CD8-positive, alpha-beta memory T cell (primary cell): Measurements from ENCODE around the gene MYO1D. TPM values are rescaled to one million over a fixed set of nuclear protein-coding genes. Genes with fewer than 3 reads are reported as not detected.
"Not testable (repeated sequence)": the region's sequence is repeated elsewhere in the genome, so short reads cannot be mapped to it uniquely, and the experiment has no call there.

ENCODE experiments used
- CTCF ChIA-PET: fragments of 350-600 bp; sonication (Branson Sonifier 250); formaldehyde crosslinking; loops from one replicate; lab custom pipeline; 2021; ENCODE audit warnings: antibody characterized with exemption; lab: Charles Lee
- POLR2A ChIA-PET: fragments of 350-600 bp; sonication (Branson Sonifier 250); formaldehyde crosslinking; loops from one replicate; lab custom pipeline; 2021; ENCODE audit warnings: antibody characterized with exemption; lab: Charles Lee
- DNase-seq, 5 donors: peaks; one replicate each; pipeline versions ENCODE4 v3.0.0 to v3.0.0-alpha.2; 2020 to 2022; ENCODE audit warnings: mixed read lengths in 1 of 5
- H3K27ac ChIP-seq: one replicate; pipeline ENCODE4 v1.7.0; 2013; ENCODE audit warnings: low read depth, mild to moderate bottlenecking, low read length, moderate library complexity
- H3K27me3 ChIP-seq: 2 replicates; pipeline ENCODE4 v1.7.0; 2013; ENCODE audit warnings: low read length, mild to moderate bottlenecking; ENCODE audit not compliant: insufficient read depth, poor library complexity, severe bottlenecking
- H3K36me3 ChIP-seq: 2 replicates; pipeline ENCODE4 v1.7.0; 2013; ENCODE audit warnings: mild to moderate bottlenecking, low read length, moderate library complexity; ENCODE audit not compliant: insufficient read depth
- H3K4me1 ChIP-seq: 2 replicates; pipeline ENCODE4 v1.7.0; 2013; ENCODE audit warnings: mild to moderate bottlenecking, low read length, moderate library complexity; ENCODE audit not compliant: insufficient read depth
- H3K4me3 ChIP-seq: 2 replicates; pipeline ENCODE4 v1.7.0; 2013; ENCODE audit warnings: mild to moderate bottlenecking, low read length
- H3K9me3 ChIP-seq: 2 replicates; pipeline ENCODE4 v1.7.0; 2013; ENCODE audit warnings: mild to moderate bottlenecking, low read length
- H3K27ac Mint-ChIP-seq, 8 donors: one replicate each; pipeline ENCODE4 v1.8.0; 2020 to 2021; ENCODE audit warnings: mixed read lengths in 8 of 8, mild to moderate bottlenecking in 6 of 8, inconsistent platforms in 3 of 8, moderate library complexity in 3 of 8
- H3K27me3 Mint-ChIP-seq, 2 donors: one replicate each; pipeline ENCODE4 v1.8.0; 2020 to 2021; ENCODE audit warnings: mixed read lengths in 2 of 2, mild to moderate bottlenecking in 1 of 2, moderate library complexity in 1 of 2
- H3K36me3 Mint-ChIP-seq, 3 donors: one replicate each; pipeline ENCODE4 v1.8.0; 2020 to 2021; ENCODE audit warnings: mixed read lengths in 3 of 3, inconsistent platforms in 1 of 3, mild to moderate bottlenecking in 1 of 3
- H3K4me1 Mint-ChIP-seq, 3 donors: one replicate each; pipeline ENCODE4 v1.8.0; 2020 to 2021; ENCODE audit warnings: mixed read lengths in 3 of 3, inconsistent platforms in 1 of 3, mild to moderate bottlenecking in 1 of 3
- H3K4me3 Mint-ChIP-seq, 7 donors: one replicate each; pipeline ENCODE4 v1.8.0; 2020 to 2021; ENCODE audit warnings: mixed read lengths in 7 of 7, mild to moderate bottlenecking in 6 of 7, moderate library complexity in 4 of 7, inconsistent platforms in 2 of 7
- H3K9me3 Mint-ChIP-seq, 5 donors: one replicate each; pipeline ENCODE4 v1.8.0; 2020 to 2022; ENCODE audit warnings: mixed read lengths in 5 of 5, mild to moderate bottlenecking in 3 of 5, moderate library complexity in 2 of 5, inconsistent platforms in 1 of 5
- polyA plus RNA-seq: library from polyadenylated mRNA; unstranded; fragments of 300-500 nt; fragmentation: Illumina TruSeq; gene quantifications from one replicate; pipeline ENCODE4 v1.2.3, GENCODE V29; 2021
- total RNA-seq, 2 experiments: library from RNA; stranded (reverse); gene quantifications; one replicate each; pipeline ENCODE4 v1.2.3, GENCODE V29; 2021

MYO1D gene
- total and polyA plus RNA-seq, 3 experiments from 2014 or later: 9.0 to 15.8 (median 11.5) TPM

GRCh38 chr17:32746698-32747097, 130.2 kb downstream of the MYO1D start:
- Mint-ChIP-seq H3K4me1 (no peaks in the 10 kb centered on the region), H3K27me3 (no peaks in the 10 kb centered on the region), H3K4me3 (no peak overlapping the region), H3K36me3 (peaks cover 0 to 19% (median 3%) of the 10 kb centered on the region in 3 donors), H3K9me3 (no peaks in the 10 kb centered on the region), H3K27ac (no peak overlapping the region)
- CTCF ChIA-PET: no interaction called here
- Histone ChIP-seq H3K9me3 (no peaks in the 10 kb centered on the region), H3K36me3 (no peaks in the 10 kb centered on the region), H3K27ac (no peak overlapping the region), H3K4me3 (no peak overlapping the region), H3K4me1 (no peaks in the 10 kb centered on the region), H3K27me3 (no peaks in the 10 kb centered on the region)
- DNase-seq: no peak
- POLR2A ChIA-PET: no interaction called here

- POLR2A ChIA-PET: no interaction called here
- CTCF ChIA-PET: no interaction called here
- Mint-ChIP-seq H3K27me3 (no peaks in the 10 kb centered on the region), H3K4me1 (no peaks in the 10 kb centered on the region), H3K4me3 (no peak overlapping the region), H3K9me3 (no peaks in the 10 kb centered on the region), H3K27ac (no peak overlapping the region), H3K36me3 (peaks cover 0 to 19% (median 3%) of the 10 kb centered on the region in 3 donors)
- no peak for DNase-seq
- no peak overlapping the region for H3K4me3 ChIP-seq
- no peaks in the 10 kb centered on the region for H3K4me1 ChIP-seq
- no peaks in the 10 kb centered on the region for H3K9me3 ChIP-seq
- H3K36me3 ChIP-seq: no peaks in the 10 kb centered on the region
- no peaks in the 10 kb centered on the region for H3K27me3 ChIP-seq
- no peak overlapping the region for H3K27ac ChIP-seq
Observed at GRCh38 chr17:32746280-32746679, 130.6 kb downstream of the MYO1D start.

GRCh38 chr17:32742681-32743538, 134.0 kb downstream of the MYO1D start:
- H3K4me3 ChIP-seq: no peak overlapping the region
- H3K27ac ChIP-seq: no peak overlapping the region
- ChIA-PET POLR2A (no interaction called here), CTCF (no interaction called here)
- no peak overlapping the region for H3K4me3 Mint-ChIP-seq
- H3K27me3 ChIP-seq: no peaks in the 10 kb centered on the region
- H3K9me3 Mint-ChIP-seq: peaks cover 0 to 2% (median 0%) of the 10 kb centered on the region in 5 donors
- H3K9me3 ChIP-seq: no peaks in the 10 kb centered on the region
- H3K36me3 Mint-ChIP-seq: peaks cover 0 to 16% (median 7%) of the 10 kb centered on the region in 3 donors
- no peaks in the 10 kb centered on the region for H3K4me1 Mint-ChIP-seq
- peak overlapping the region in 1 of 8 donors; percentile 16 for H3K27ac Mint-ChIP-seq
- no peaks in the 10 kb centered on the region for H3K4me1 ChIP-seq
- no peaks in the 10 kb centered on the region for H3K36me3 ChIP-seq
- no peak for DNase-seq
- H3K27me3 Mint-ChIP-seq: no peaks in the 10 kb centered on the region

GRCh38 chr17:32741381-32741780, 135.5 kb downstream of the MYO1D start:
- POLR2A ChIA-PET: no interaction called here
- peaks cover 3 to 14% (median 7%) of the 10 kb centered on the region in 3 donors for H3K36me3 Mint-ChIP-seq

GRCh38 chr17:32739722-32740121, 137.2 kb downstream of the MYO1D start:
- CTCF ChIA-PET: no interaction called here
- Histone ChIP-seq H3K27ac (no peak overlapping the region), H3K36me3 (no peaks in the 10 kb centered on the region), H3K9me3 (no peaks in the 10 kb centered on the region), H3K4me1 (no peaks in the 10 kb centered on the region), H3K4me3 (no peak overlapping the region), H3K27me3 (no peaks in the 10 kb centered on the region)
- H3K4me3 Mint-ChIP-seq: no peak overlapping the region
- peaks cover 3 to 14% (median 7%) of the 10 kb centered on the region in 3 donors for H3K36me3 Mint-ChIP-seq
- H3K9me3 Mint-ChIP-seq: peaks cover 0 to 2% (median 0%) of the 10 kb centered on the region in 5 donors
- H3K27ac Mint-ChIP-seq: no peak overlapping the region
- no peak for DNase-seq
- H3K27me3 Mint-ChIP-seq: no peaks in the 10 kb centered on the region
- POLR2A ChIA-PET: no interaction called here
- no peaks in the 10 kb centered on the region for H3K4me1 Mint-ChIP-seq

More at GRCh38 chr17:32741381-32741780, 135.5 kb downstream of the MYO1D start:
- Histone ChIP-seq H3K27me3 (no peaks in the 10 kb centered on the region), H3K36me3 (no peaks in the 10 kb centered on the region), H3K4me3 (no peak overlapping the region), H3K4me1 (no peaks in the 10 kb centered on the region), H3K9me3 (no peaks in the 10 kb centered on the region), H3K27ac (no peak overlapping the region)
- Mint-ChIP-seq H3K4me1 (no peaks in the 10 kb centered on the region), H3K27me3 (no peaks in the 10 kb centered on the region), H3K9me3 (peaks cover 0 to 2% (median 0%) of the 10 kb centered on the region in 5 donors), H3K4me3 (no peak overlapping the region), H3K27ac (no peak overlapping the region)
- no peak for DNase-seq
- CTCF ChIA-PET: no interaction called here

DNA sequence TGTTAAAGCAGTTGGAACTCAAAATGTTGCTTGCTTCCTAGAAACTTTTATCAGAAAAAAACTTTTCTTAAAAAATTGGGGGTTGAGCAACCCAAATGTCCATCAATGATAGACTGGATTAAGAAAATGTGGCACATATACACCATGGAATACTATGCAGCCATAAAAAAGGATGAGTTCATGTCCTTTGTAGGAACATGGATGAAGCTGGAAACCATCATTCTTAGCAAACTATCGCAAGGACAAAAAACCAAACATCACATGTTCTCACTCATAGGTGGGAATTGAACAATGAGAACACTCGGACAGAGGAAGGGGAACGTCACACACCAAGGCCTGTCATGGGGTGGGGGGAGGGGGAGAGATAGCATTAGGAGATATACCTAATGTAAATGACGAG, 137.8 kb downstream of the MYO1D start:
- H3K27me3 ChIP-seq, H3K36me3 ChIP-seq, H3K4me3 Mint-ChIP-seq, H3K9me3 Mint-ChIP-seq, H3K9me3 ChIP-seq, H3K4me3 ChIP-seq, H3K27ac Mint-ChIP-seq, H3K4me1 ChIP-seq, H3K27me3 Mint-ChIP-seq, DNase-seq, H3K4me1 Mint-ChIP-seq, H3K27ac ChIP-seq, POLR2A ChIA-PET, CTCF ChIA-PET: not testable (repeated sequence)
- peaks cover 3 to 14% (median 7%) of the 10 kb centered on the region in 3 donors for H3K36me3 Mint-ChIP-seq

DNA sequence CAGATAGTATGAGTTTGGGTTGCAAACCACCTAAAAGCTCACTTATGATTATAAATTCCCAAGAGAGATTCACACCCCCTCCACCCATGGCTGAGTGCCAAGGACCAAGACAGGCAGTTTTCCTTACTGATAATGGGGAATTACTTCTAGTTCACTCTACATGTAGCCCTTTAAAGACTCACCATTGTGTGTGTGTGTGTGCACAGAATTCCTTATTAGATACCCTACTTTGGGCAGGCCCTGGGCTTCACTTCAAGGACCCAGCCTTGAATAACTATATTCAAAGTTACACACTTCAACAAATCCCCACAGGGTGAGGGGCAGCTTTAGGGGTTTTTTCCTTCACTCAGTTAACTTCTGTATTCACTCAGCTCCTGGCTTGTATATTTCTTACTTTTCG, 143.5 kb downstream of the MYO1D start:
- DNase-seq: no peak
- peaks cover 4 to 11% (median 5%) of the 10 kb centered on the region in 3 donors for H3K36me3 Mint-ChIP-seq
- no peak overlapping the region for H3K27ac Mint-ChIP-seq
- CTCF ChIA-PET: no interaction called here
- Histone ChIP-seq H3K4me1 (no peaks in the 10 kb centered on the region), H3K27ac (no peak overlapping the region), H3K9me3 (no peaks in the 10 kb centered on the region), H3K27me3 (no peaks in the 10 kb centered on the region), H3K36me3 (no peaks in the 10 kb centered on the region), H3K4me3 (no peak overlapping the region)
- no peaks in the 10 kb centered on the region for H3K27me3 Mint-ChIP-seq
- H3K4me3 Mint-ChIP-seq: no peak overlapping the region
- H3K9me3 Mint-ChIP-seq: no peaks in the 10 kb centered on the region
- POLR2A ChIA-PET: no interaction called here
- H3K4me1 Mint-ChIP-seq: no peaks in the 10 kb centered on the region

- Mint-ChIP-seq H3K27me3 (no peaks in the 10 kb centered on the region), H3K4me1 (no peaks in the 10 kb centered on the region)
- POLR2A ChIA-PET: no interaction called here
Observed at GRCh38 chr17:32732900-32733299, 144.0 kb downstream of the MYO1D start.

More at GRCh38 chr17:32732900-32733299, 144.0 kb downstream of the MYO1D start:
- H3K27me3 ChIP-seq: no peaks in the 10 kb centered on the region
- no peaks in the 10 kb centered on the region for H3K9me3 ChIP-seq
- Mint-ChIP-seq H3K27ac (no peak overlapping the region), H3K36me3 (peaks cover 4 to 11% (median 5%) of the 10 kb centered on the region in 3 donors), H3K4me3 (no peak overlapping the region), H3K9me3 (no peaks in the 10 kb centered on the region)
- H3K4me3 ChIP-seq: no peak overlapping the region
- CTCF ChIA-PET: no interaction called here
- no peak overlapping the region for H3K27ac ChIP-seq
- no peaks in the 10 kb centered on the region for H3K36me3 ChIP-seq
- no peaks in the 10 kb centered on the region for H3K4me1 ChIP-seq
- DNase-seq: no peak
